Natural killer cell (primary cell): Measurements from ENCODE around the gene DUS2. TPM values are rescaled to one million over a fixed set of nuclear protein-coding genes. Genes with fewer than 3 reads are reported as not detected.
"Not testable (repeated sequence)": the region's sequence is repeated elsewhere in the genome, so short reads cannot be mapped to it uniquely, and the experiment has no call there.

ENCODE experiments used
- ATAC-seq, 3 donors: fragments of 150-1000 bp in 2 of 3; fragments of 200-7000 bp in 1 of 3; cut with Tn5 transposase; 1 replicate in 1 of 3; 2 replicates in 2 of 3; pipeline ENCODE4 v1.10.0; 2021; ENCODE audit warnings: mild to moderate bottlenecking in 2 of 3, moderate library complexity in 2 of 3
- DNase-seq, 2 donors: peaks; one replicate each; pipeline versions ENCODE4 v3.0.0 to v3.0.0-alpha.2; 2013 to 2021; ENCODE audit warnings: mixed read lengths in 1 of 2
- H3K27ac ChIP-seq: one replicate; pipeline ENCODE4 v1.5.1; 2013; ENCODE audit warnings: mild to moderate bottlenecking, low read length
- H3K27me3 ChIP-seq: one replicate; pipeline ENCODE4 v1.6.1; 2013; ENCODE audit warnings: low read length; ENCODE audit not compliant: control insufficient read depth, insufficient read depth
- H3K36me3 ChIP-seq: one replicate; pipeline ENCODE4 v1.6.1; 2013; ENCODE audit warnings: low read length; ENCODE audit not compliant: control insufficient read depth, insufficient read depth
- H3K4me1 ChIP-seq: one replicate; pipeline ENCODE4 v1.6.1; 2013; ENCODE audit warnings: low read length; ENCODE audit not compliant: control insufficient read depth, insufficient read depth
- H3K4me3 ChIP-seq: one replicate; pipeline ENCODE4 v1.5.1; 2013; ENCODE audit warnings: low read length
- H3K9me3 ChIP-seq: one replicate; pipeline ENCODE4 v1.6.1; 2013; ENCODE audit warnings: low read length; ENCODE audit not compliant: control insufficient read depth, insufficient read depth
- H3K27ac Mint-ChIP-seq, 2 donors: one replicate each; pipeline ENCODE4 v1.8.0; 2022; ENCODE audit warnings: mild to moderate bottlenecking in 2 of 2, mixed read lengths in 2 of 2, moderate library complexity in 1 of 2
- H3K27me3 Mint-ChIP-seq, 2 donors: one replicate each; pipeline ENCODE4 v1.8.0; 2022; ENCODE audit warnings: low read depth in 2 of 2, mixed read lengths in 2 of 2
- H3K36me3 Mint-ChIP-seq: one replicate; pipeline ENCODE4 v1.8.0; 2022; ENCODE audit warnings: mixed read lengths
- H3K4me1 Mint-ChIP-seq, 2 donors: one replicate each; pipeline ENCODE4 v1.8.0; 2022; ENCODE audit warnings: mixed read lengths in 2 of 2
- H3K4me3 Mint-ChIP-seq: one replicate; pipeline ENCODE4 v1.8.0; 2022; ENCODE audit warnings: mild to moderate bottlenecking, moderate library complexity, mixed read lengths
- H3K9me3 Mint-ChIP-seq, 2 donors: one replicate each; pipeline ENCODE4 v1.8.0; 2022; ENCODE audit warnings: mixed read lengths in 2 of 2
- CTCF ChIP-seq: fragments of 200-600 bp; IDR thresholded peaks from one replicate; pipeline ENCODE4 v1.8.0; 2022; ENCODE audit warnings: antibody characterized with exemption
- WGBS: methylation state at CpG from one replicate; pipeline ENCODE4 v1.1.7; 2013; ENCODE audit warnings: missing lambda C conversion rate; ENCODE audit not compliant: insufficient coverage; 5-methylcytosine and 5-hydroxymethylcytosine counted together
- intact Hi-C: fragments of 100-400 bp; cut with micrococcal nuclease; formaldehyde crosslinking; loops from one replicate; pipeline ENCODE4 v1.14.2; 2022
- total RNA-seq, 4 donors: library from RNA; stranded (reverse); fragments of 120-200 nt in 1 of 4; gene quantifications; one replicate each; pipeline versions ENCODE4 v1.2.3 to v1.2.4, GENCODE V29; 2013 to 2022

Gene DUS2
- total RNA-seq, 3 donors from 2014 or later (not counting 1 experiment from before 2014, with no cell fraction given), result 21.6 to 24.2 (median 22.7) TPM

DNA sequence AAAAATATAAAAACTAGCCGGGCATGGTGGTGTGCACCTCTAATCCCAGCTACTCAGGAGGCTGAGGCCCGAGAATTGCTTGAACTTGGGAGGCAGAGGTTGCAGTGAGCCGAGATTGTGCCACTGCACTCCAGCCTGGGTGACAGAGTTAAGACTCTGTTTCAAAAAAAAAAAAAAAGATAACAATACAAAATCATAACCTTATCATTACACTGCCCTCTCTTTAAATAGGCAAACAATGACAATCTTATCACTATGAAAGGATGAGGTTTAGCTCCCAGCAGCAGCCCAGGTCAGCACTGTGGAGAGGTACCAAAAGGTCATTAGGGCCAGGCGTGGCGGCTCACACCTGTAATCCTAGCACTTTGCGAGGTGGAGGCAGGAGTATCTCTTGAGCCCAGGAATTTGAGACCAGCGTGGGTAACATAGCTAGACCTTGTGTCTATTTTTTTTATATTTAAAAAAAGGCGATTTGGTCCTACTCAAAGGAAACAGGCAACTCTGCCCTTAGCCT is 3.9 kb upstream of the DUS2 start:
- no peak overlapping the region for H3K4me3 ChIP-seq
- no peaks in the 10 kb centered on the region for H3K9me3 ChIP-seq
- peaks cover 28% of the 10 kb centered on the region for H3K4me1 ChIP-seq
- H3K4me1 Mint-ChIP-seq, result peaks cover 16 to 30% of the 10 kb centered on the region in 2 donors
- WGBS, result 90% methylated on average over 8 of the region's 8 CpGs
- H3K9me3 Mint-ChIP-seq, result no peaks in the 10 kb centered on the region
- H3K36me3 ChIP-seq, result peaks cover 9% of the 10 kb centered on the region
- H3K27me3 ChIP-seq, result no peaks in the 10 kb centered on the region
- H3K27me3 Mint-ChIP-seq, result no peaks in the 10 kb centered on the region
- no peak for TF ChIP-seq CTCF
- ATAC-seq, result no peak
- DNase-seq, result no peak
- no peak overlapping the region for H3K4me3 Mint-ChIP-seq
- H3K27ac ChIP-seq, result no peak overlapping the region
- H3K36me3 Mint-ChIP-seq, result no peaks in the 10 kb centered on the region
- intact Hi-C loops, result no loop called here
- H3K27ac Mint-ChIP-seq, result peak overlapping the region in 1 of 2 donors; percentile 16

- no peaks in the 10 kb centered on the region for H3K27me3 Mint-ChIP-seq
- H3K36me3 Mint-ChIP-seq, result no peaks in the 10 kb centered on the region
- no peak overlapping the region for H3K4me3 ChIP-seq
- WGBS, result 97% methylated on average over 10 of the region's 10 CpGs
- H3K4me3 Mint-ChIP-seq, result peak overlapping the region; percentile 99
- no peaks in the 10 kb centered on the region for H3K9me3 ChIP-seq
- no peak for ATAC-seq
- no peak for DNase-seq
- no peaks in the 10 kb centered on the region for H3K9me3 Mint-ChIP-seq
- H3K27ac ChIP-seq, result no peak overlapping the region
- H3K27me3 ChIP-seq, result no peaks in the 10 kb centered on the region
- intact Hi-C loops, result loop anchor here (5.0 kb wide), 1 partner anchor 41 kb away; no protein-coding TSS in a partner anchor
- H3K36me3 ChIP-seq, result peaks cover 9% of the 10 kb centered on the region
- peaks cover 16 to 31% of the 10 kb centered on the region in 2 donors for H3K4me1 Mint-ChIP-seq
- TF ChIP-seq CTCF, result no peak
- peaks cover 26% of the 10 kb centered on the region for H3K4me1 ChIP-seq
- peak overlapping the region; percentile 91 to 96 for H3K27ac Mint-ChIP-seq
Measured at GRCh38 chr16:68021490-68021889, 1.6 kb upstream of the DUS2 start.

DNA sequence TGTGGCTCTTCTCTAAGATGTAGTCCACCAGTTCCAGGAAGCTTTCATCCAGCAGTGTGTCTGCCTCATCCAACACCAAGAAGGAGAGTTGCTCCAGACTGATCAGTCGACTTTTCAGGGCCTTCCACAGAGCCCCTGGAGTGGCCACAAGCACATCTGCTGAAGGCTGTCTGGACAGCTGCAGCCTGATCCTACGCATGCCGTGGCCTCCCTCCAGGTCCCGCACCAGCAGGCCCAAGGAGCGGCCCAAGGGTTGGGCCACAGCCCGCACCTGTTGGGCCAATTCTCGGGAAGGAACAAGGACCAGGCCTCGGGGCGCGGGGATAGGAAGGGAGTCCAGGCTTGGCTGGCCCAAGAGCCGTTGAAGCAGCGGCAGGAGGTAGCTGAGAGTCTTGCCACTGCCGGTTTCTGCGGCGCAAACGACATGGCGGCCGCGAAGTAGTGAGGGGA is 781 bp upstream of the DUS2 start:
- Mint-ChIP-seq H3K27me3 (no peaks in the 10 kb centered on the region), H3K4me3 (peak overlapping the region; percentile 99), H3K9me3 (no peaks in the 10 kb centered on the region), H3K27ac (peak overlapping the region; percentile 91 to 96), H3K4me1 (peaks cover 16 to 31% of the 10 kb centered on the region in 2 donors), H3K36me3 (peaks cover under 1% of the 10 kb centered on the region)
- Histone ChIP-seq H3K4me1 (peaks cover 26% of the 10 kb centered on the region), H3K9me3 (no peaks in the 10 kb centered on the region), H3K27me3 (no peaks in the 10 kb centered on the region), H3K27ac (peak overlapping the region; percentile 70), H3K4me3 (peak overlapping the region; percentile 83), H3K36me3 (peaks cover 9% of the 10 kb centered on the region)
- no peak for DNase-seq
- no peak for ATAC-seq
- 15% methylated on average over 19 of the region's 19 CpGs for WGBS
- intact Hi-C loops, result loop anchor here (5.0 kb wide), 1 partner anchor 40 kb away; no protein-coding TSS in a partner anchor
- TF ChIP-seq CTCF, result no peak

GRCh38 chr16:68028996-68029395 is 5.9 kb downstream of the DUS2 start:
- Histone ChIP-seq H3K27me3 (no peaks in the 10 kb centered on the region), H3K4me3 (no peak overlapping the region), H3K9me3 (no peaks in the 10 kb centered on the region), H3K27ac (no peak overlapping the region), H3K36me3 (peaks cover 7% of the 10 kb centered on the region), H3K4me1 (peaks cover 29% of the 10 kb centered on the region)
- Mint-ChIP-seq H3K27me3 (no peaks in the 10 kb centered on the region), H3K9me3 (no peaks in the 10 kb centered on the region), H3K4me1 (peaks cover 21 to 26% of the 10 kb centered on the region in 2 donors), H3K36me3 (peaks cover 7% of the 10 kb centered on the region), H3K4me3 (no peak overlapping the region), H3K27ac (no peak overlapping the region)
- ATAC-seq (no peak), DNase-seq (no peak)
- 98% methylated on average over 3 of the region's 3 CpGs for WGBS
- intact Hi-C loops, result no loop called here
- no peak for TF ChIP-seq CTCF

- H3K4me3 Mint-ChIP-seq, H3K4me3 ChIP-seq, H3K27ac Mint-ChIP-seq, H3K36me3 Mint-ChIP-seq, H3K9me3 ChIP-seq, H3K27me3 Mint-ChIP-seq, DNase-seq, H3K36me3 ChIP-seq, ATAC-seq, H3K27me3 ChIP-seq, H3K9me3 Mint-ChIP-seq, H3K27ac ChIP-seq, intact Hi-C loops: not testable (repeated sequence)
- peaks cover 29% of the 10 kb centered on the region for H3K4me1 ChIP-seq
- WGBS, result 95% methylated on average over 6 of the region's 6 CpGs
- H3K4me1 Mint-ChIP-seq, result peaks cover 21 to 25% of the 10 kb centered on the region in 2 donors
Measured at GRCh38 chr16:68030108-68030507, 7.0 kb downstream of the DUS2 start.
